ENCODE results near the gene FADS6. TPM values are rescaled to one million over a fixed set of nuclear protein-coding genes. Genes with fewer than 3 reads are reported as not detected.
A peak's percentile ranks its signal among the peaks of the same experiment; 100 is the strongest.

The FADS6 gene
- total and polyA plus RNA-seq, 5 donors, result 0.05 TPM; not detected in 4

- no peak overlapping the region for H3K27ac ChIP-seq (ENCODE audit: low read length)
- no peak for ATAC-seq
- 87% methylated on average over 25 of the region's 25 CpGs for WGBS
- H3K27me3 ChIP-seq (ENCODE audit: control insufficient read depth, insufficient read depth), result no peaks in the 10 kb centered on the region
- no peaks in the 10 kb centered on the region for H3K9me3 ChIP-seq (ENCODE audit: control insufficient read depth, low read length)
- peaks cover 4% of the 10 kb centered on the region for H3K4me1 ChIP-seq (ENCODE audit: control insufficient read depth, insufficient read depth, low read length)
- no peak for DNase-seq
- no peak overlapping the region for H3K4me3 ChIP-seq (ENCODE audit: low read length)
- intact Hi-C loops (cut with DNase I), result loop anchor here (2.0 to 5.0 kb wide), 5 partner anchors 51 to 119 kb away; partner anchors contain the start of gene NHERF1 (in 1 of the 4)
These were observed 29.8 kb downstream of the FADS6 start for GRCh38 chr17:74863420-74864296.

DNA sequence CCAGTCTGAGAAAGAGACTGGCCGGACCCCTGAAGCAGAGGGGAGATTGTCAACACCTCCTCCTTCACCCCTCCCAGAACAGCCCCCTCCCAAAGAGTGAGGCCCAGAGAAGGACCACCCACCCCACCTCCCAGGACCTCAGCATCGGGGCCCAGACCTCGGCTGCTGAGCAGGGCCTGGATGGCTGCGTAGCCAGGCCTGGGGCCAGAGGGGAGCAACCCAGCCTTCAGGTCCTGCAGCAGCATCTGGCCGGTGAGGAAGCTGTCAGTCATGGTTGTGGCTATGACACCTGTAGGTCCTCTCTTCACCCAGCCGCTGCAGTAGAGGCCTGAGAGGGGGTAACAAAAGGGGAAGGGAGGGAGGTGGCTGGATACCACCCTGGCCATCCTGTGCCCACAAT lies 30.5 kb downstream of the FADS6 start:
- ATAC-seq (no peak), DNase-seq (no peak)
- Histone ChIP-seq H3K9me3 (ENCODE audit: control insufficient read depth, low read length) (no peaks in the 10 kb centered on the region), H3K4me3 (ENCODE audit: low read length) (no peak overlapping the region), H3K27me3 (ENCODE audit: control insufficient read depth, insufficient read depth) (no peaks in the 10 kb centered on the region), H3K4me1 (ENCODE audit: control insufficient read depth, insufficient read depth, low read length) (peaks cover 4% of the 10 kb centered on the region), H3K27ac (ENCODE audit: low read length) (no peak overlapping the region)
- 84% methylated on average over 6 of the region's 6 CpGs for WGBS
- intact Hi-C loops (cut with DNase I), result loop anchor here (2.0 to 5.0 kb wide), 5 partner anchors 51 to 118 kb away; partner anchors contain the start of gene NHERF1 (in 1 of the 4)

DNA sequence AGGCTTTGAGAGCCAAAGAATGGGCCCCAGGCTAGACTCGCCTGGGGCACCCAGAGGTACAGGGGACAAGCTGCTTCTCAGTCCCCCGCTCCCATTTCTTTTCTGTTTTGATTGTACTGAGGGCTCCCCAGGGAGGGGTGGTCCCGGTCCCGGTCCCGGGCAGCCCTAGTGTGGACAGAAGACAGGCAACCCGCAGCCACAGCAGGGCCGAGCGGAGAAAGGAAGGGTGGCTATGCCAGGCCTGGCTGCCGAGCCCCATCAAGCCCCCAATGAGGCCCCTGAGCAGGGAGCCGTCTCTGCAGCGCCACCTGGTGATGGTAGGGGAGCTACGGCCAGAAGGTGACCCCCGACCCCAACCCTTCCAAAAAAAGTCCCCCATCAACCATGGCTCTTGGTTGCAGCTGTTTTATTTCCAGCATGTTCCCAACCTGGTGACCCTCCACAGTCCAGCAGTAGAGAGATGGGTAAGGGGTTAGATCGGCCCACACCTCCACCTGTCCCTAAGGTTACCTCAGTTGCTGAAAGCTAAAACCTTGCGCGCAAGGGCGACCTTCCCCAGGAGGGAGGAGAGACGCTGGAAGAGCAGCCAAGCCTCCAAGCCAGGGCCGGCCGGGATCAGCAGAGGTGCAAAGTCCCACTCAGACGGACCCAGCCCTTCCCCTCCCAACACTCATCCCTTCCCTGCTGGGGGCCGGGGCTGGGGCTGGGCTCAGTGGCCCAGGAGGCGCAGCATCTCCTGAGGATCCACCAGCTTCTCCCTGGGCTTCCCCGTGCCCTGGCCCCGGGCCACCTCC lies 31.1 kb downstream of the FADS6 start:
- peak; percentile 74 to 91 (median 89) for DNase-seq
- 41% methylated on average over 25 of the region's 25 CpGs for WGBS
- Histone ChIP-seq H3K27ac (ENCODE audit: low read length) (peak overlapping the region; percentile 73), H3K4me3 (ENCODE audit: low read length) (no peak overlapping the region), H3K9me3 (ENCODE audit: control insufficient read depth, low read length) (no peaks in the 10 kb centered on the region), H3K4me1 (ENCODE audit: control insufficient read depth, insufficient read depth, low read length) (peaks cover 4% of the 10 kb centered on the region), H3K27me3 (ENCODE audit: control insufficient read depth, insufficient read depth) (no peaks in the 10 kb centered on the region)
- intact Hi-C loops (cut with DNase I), result loop anchor here (2.0 to 5.0 kb wide), 5 partner anchors 50 to 118 kb away; partner anchors contain the start of gene NHERF1 (in 1 of the 4)
- peak; percentile 27 to 31 for ATAC-seq

DNA sequence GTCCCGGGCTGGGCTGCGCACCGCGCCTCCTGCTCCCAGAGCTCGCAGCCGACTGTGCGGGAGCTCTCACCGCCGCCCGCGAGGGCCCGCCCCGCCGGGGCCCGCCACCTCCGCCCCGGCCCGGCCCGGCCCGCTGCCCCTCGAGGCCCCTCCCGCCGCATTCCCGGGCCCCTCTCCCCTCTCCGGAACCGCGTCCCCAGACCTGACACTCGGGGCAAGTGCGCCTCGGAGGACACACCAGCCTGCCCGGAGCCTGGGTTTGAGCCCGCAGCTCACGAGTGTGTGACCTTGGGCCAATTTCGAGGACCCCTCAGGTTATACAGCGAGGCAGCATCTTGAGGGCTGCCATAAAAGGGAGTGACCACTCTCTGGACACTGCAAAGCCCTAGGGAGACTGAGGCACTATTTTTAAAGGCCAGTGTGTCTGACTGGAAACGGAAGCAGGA lies 31.7 kb downstream of the FADS6 start:
- ATAC-seq (peak in 1 of 2 donors; percentile 1), DNase-seq (peak in 2 of 3 donors; percentile 56 to 69)
- Histone ChIP-seq H3K4me1 (ENCODE audit: control insufficient read depth, insufficient read depth, low read length) (peaks cover 4% of the 10 kb centered on the region), H3K27ac (ENCODE audit: low read length) (peak overlapping the region; percentile 73), H3K4me3 (ENCODE audit: low read length) (peak overlapping the region; percentile 53), H3K9me3 (ENCODE audit: control insufficient read depth, low read length) (no peaks in the 10 kb centered on the region), H3K27me3 (ENCODE audit: control insufficient read depth, insufficient read depth) (no peaks in the 10 kb centered on the region)
- 3% methylated on average over 36 of the region's 36 CpGs for WGBS
- intact Hi-C loops (cut with DNase I), result loop anchor here (2.0 to 5.0 kb wide), 5 partner anchors 49 to 117 kb away; partner anchors contain the start of gene NHERF1 (in 1 of the 4)

- Histone ChIP-seq H3K4me1 (ENCODE audit: control insufficient read depth, insufficient read depth, low read length) (peaks cover 4% of the 10 kb centered on the region), H3K9me3 (ENCODE audit: control insufficient read depth, low read length) (no peaks in the 10 kb centered on the region), H3K27me3 (ENCODE audit: control insufficient read depth, insufficient read depth) (no peaks in the 10 kb centered on the region), H3K27ac (ENCODE audit: low read length) (peak overlapping the region; percentile 40), H3K4me3 (ENCODE audit: low read length) (peak overlapping the region; percentile 53)
- under 1% methylated on average over 94 of the region's 96 CpGs for WGBS
- intact Hi-C loops (cut with DNase I), result loop anchor here in 3 of 4 donors (5.0 kb wide), 3 partner anchors 49 to 114 kb away; partner anchors contain the start of gene NHERF1 (in 1 of the 3)
- ATAC-seq (no peak), DNase-seq (peak in 1 of 3 donors; percentile 50)
These were observed 32.4 kb downstream of the FADS6 start for GRCh38 chr17:74860872-74861661.

- H3K27ac ChIP-seq (ENCODE audit: low read length), result peak overlapping the region; percentile 40
- WGBS, result 2% methylated on average over 44 of the region's 44 CpGs
- H3K27me3 ChIP-seq (ENCODE audit: control insufficient read depth, insufficient read depth), result no peaks in the 10 kb centered on the region
- intact Hi-C loops (cut with DNase I), result loop anchor here in 3 of 4 donors (5.0 kb wide), 3 partner anchors 48 to 113 kb away; partner anchors contain the start of gene NHERF1 (in 1 of the 3)
- ATAC-seq (peak; percentile 7 to 11), DNase-seq (peak in 1 of 3 donors; percentile 67)
- H3K9me3 ChIP-seq (ENCODE audit: control insufficient read depth, low read length), result no peaks in the 10 kb centered on the region
- peak overlapping the region; percentile 53 for H3K4me3 ChIP-seq (ENCODE audit: low read length)
- peaks cover 4% of the 10 kb centered on the region for H3K4me1 ChIP-seq (ENCODE audit: control insufficient read depth, insufficient read depth, low read length)
These were observed 33.1 kb downstream of the FADS6 start for GRCh38 chr17:74860229-74860871.

DNA sequence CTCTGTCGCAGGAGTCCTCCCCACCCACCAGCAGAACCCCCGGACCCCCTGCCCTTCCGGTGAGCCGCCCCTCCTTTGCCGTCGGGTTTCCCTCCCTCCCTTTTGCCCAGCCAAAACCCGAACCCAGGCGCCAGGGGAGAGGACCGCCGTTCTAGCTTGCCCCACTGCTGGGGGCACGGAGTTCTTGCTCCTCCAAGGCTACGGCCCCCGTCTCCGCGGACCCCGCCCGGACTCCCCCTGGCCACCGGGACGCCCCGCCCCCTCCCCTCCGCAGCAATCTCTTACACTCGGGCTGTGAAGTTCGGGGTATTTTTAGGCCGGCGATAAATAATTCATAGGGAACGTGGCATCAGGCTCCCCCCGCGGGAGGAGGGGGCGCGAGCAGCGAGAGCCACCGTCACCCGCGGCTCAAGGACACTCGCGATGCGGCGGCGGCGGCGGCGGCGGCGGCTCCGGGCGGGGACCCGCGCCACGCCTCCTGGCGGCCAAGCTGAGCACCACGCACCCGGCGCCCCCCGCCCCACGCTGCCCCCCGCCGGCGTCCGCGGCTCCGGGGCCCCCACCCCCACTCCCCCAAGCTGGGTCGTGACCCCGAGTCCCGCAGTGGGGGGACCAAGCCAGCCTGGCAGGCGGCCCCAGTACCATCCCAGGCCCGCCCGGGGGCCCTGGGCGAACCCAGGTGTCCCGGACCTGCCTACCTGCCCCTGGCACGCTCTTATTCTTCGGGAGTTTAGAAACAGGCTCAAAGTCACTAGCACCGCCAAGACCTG lies 33.8 kb downstream of the FADS6 start, which contains the start of gene GRIN2C:
Gene GRIN2C (minus strand): TSS at position 427 of the 770 bp plus-strand sequence. CDS start 4,793 bp downstream, outside the sequence.
- Histone ChIP-seq H3K27ac (ENCODE audit: low read length) (peak within 1 kb of the TSS; percentile 43), H3K4me3 (ENCODE audit: low read length) (peak within 1 kb of the TSS; percentile 53), H3K27me3 (ENCODE audit: control insufficient read depth, insufficient read depth) (no peaks in the 10 kb centered on the region), H3K9me3 (ENCODE audit: control insufficient read depth, low read length) (no peaks in the 10 kb centered on the region), H3K4me1 (ENCODE audit: control insufficient read depth, insufficient read depth, low read length) (peaks cover 4% of the 10 kb centered on the region)
- DNase-seq (peak in 2 of 3 donors; percentile 79 to 82), ATAC-seq (peak in 1 of 2 donors; percentile 5)
- intact Hi-C loops (cut with DNase I), result loop anchor here in 3 of 4 donors (5.0 kb wide), 3 partner anchors 47 to 112 kb away; partner anchors contain the start of gene NHERF1 (in 1 of the 3)
- 2% methylated on average over 72 of the region's 72 CpGs for WGBS

GRCh38 chr17:74858672-74859458 lies 34.6 kb downstream of the FADS6 start:
- intact Hi-C loops (cut with DNase I), result no loop called here
- Histone ChIP-seq H3K27ac (ENCODE audit: low read length) (peak overlapping the region; percentile 43), H3K4me3 (ENCODE audit: low read length) (peak overlapping the region; percentile 53), H3K9me3 (ENCODE audit: control insufficient read depth, low read length) (no peaks in the 10 kb centered on the region), H3K27me3 (ENCODE audit: control insufficient read depth, insufficient read depth) (no peaks in the 10 kb centered on the region), H3K4me1 (ENCODE audit: control insufficient read depth, insufficient read depth, low read length) (peaks cover 4% of the 10 kb centered on the region)
- no peak for ATAC-seq
- DNase-seq, result peak in 1 of 3 donors; percentile 32
- 50% methylated on average over 12 of the region's 12 CpGs for WGBS
